ENCODE measurements around the gene MRPL3. TPM values are rescaled to one million over a fixed set of nuclear protein-coding genes. Genes with fewer than 3 reads are reported as not detected.

The MRPL3 gene
- total and polyA plus RNA-seq, 2 donors (not counting 1 experiment from before 2014, with no cell fraction given): 80.1 to 141 TPM

DNA sequence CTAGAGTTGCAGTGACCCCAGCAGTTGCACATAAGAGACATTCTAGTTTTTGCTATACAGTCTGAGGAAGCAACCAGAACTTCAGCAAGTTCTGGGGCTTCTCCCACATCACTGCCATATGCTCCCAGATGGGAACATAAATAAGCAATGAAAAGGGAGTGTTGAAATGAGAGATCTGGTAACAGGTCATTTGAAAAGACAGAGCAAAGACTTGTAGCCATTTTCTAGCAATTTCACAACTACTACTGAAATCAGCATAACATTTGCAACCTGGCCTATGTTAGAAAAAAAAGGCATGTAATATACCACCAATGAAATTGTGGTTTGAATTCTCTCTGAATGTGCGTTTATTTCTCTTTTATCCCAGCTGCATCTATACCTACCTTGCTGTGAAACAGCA, 63.7 kb downstream of the MRPL3 start:
- H3K27me3 ChIP-seq (ENCODE audit: control insufficient read depth, insufficient read depth, low read length): no peaks in the 10 kb centered on the region
- H3K27ac ChIP-seq (ENCODE audit: insufficient read depth, low read length): no peak overlapping the region
- no peak overlapping the region for H3K9ac ChIP-seq (ENCODE audit: insufficient read depth, low read length)
- no peaks in the 10 kb centered on the region for H3K9me3 ChIP-seq (ENCODE audit: control insufficient read depth, insufficient read depth, low read depth, low read length)
- no peak for TF ChIP-seq EZH2 (IDR thresholded peaks at IDR 0.05; ENCODE audit: low read length, missing control alignments)
- TF ChIP-seq, protein P1, sequence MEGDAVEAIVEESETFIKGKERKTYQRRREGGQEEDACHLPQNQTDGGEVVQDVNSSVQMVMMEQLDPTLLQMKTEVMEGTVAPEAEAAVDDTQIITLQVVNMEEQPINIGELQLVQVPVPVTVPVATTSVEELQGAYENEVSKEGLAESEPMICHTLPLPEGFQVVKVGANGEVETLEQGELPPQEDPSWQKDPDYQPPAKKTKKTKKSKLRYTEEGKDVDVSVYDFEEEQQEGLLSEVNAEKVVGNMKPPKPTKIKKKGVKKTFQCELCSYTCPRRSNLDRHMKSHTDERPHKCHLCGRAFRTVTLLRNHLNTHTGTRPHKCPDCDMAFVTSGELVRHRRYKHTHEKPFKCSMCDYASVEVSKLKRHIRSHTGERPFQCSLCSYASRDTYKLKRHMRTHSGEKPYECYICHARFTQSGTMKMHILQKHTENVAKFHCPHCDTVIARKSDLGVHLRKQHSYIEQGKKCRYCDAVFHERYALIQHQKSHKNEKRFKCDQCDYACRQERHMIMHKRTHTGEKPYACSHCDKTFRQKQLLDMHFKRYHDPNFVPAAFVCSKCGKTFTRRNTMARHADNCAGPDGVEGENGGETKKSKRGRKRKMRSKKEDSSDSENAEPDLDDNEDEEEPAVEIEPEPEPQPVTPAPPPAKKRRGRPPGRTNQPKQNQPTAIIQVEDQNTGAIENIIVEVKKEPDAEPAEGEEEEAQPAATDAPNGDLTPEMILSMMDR (conservative IDR thresholded peaks at IDR 0.05 in 1 of 2, IDR thresholded peaks at IDR 0.05 in 1 of 2; ENCODE audit: low read depth in 1 of 2, low read length in 2 of 2): no peak
- no peak overlapping the region for H3K4me2 ChIP-seq (ENCODE audit: extremely low read depth, insufficient read depth, low read length)
- H4K20me1 ChIP-seq (ENCODE audit: control insufficient read depth, extremely low read depth, insufficient read depth, low read length): no peaks in the 10 kb centered on the region
- no peaks in the 10 kb centered on the region for H3K36me3 ChIP-seq (ENCODE audit: control insufficient read depth, insufficient read depth, low read length)
- H3K4me3 ChIP-seq (replicated peaks in 1 of 4; ENCODE audit: control extremely low read depth in 1 of 4, insufficient read depth in 1 of 4, low read depth in 3 of 4, low read length in 4 of 4): no peak overlapping the region
- H2AFZ ChIP-seq (ENCODE audit: low read length): no peak overlapping the region
- DNase-seq (ENCODE audit: low read depth in 2 of 2): no peak
- no peaks in the 10 kb centered on the region for H3K4me1 ChIP-seq (ENCODE audit: control insufficient read depth, extremely low read depth, insufficient read depth, low read length)
- no peaks in the 10 kb centered on the region for H3K79me2 ChIP-seq (ENCODE audit: control insufficient read depth, insufficient read depth, low read length)

DNA sequence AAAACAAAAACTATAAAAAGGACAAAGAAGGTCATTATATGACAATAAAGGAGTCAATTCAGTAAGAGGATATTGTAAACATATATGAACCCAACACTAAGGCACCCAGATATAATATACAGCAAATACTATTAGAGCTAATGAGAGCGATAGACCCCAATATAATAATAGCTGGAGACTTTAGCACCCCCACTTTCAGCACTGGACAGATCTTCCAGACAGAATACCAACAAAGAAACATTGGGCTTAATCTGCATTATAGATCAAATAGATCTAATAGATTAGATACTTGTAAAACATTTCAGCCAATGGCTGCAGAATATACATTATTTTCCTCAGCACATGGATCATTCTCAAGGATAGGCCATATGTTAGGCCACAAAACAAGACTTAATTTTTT, 67.8 kb downstream of the MRPL3 start:
- Histone ChIP-seq H3K4me1 (ENCODE audit: control insufficient read depth, extremely low read depth, insufficient read depth, low read length) (no peaks in the 10 kb centered on the region), H3K4me2 (ENCODE audit: extremely low read depth, insufficient read depth, low read length) (no peak overlapping the region), H3K27me3 (ENCODE audit: control insufficient read depth, insufficient read depth, low read length) (no peaks in the 10 kb centered on the region), H3K4me3 (replicated peaks in 1 of 4; ENCODE audit: control extremely low read depth in 1 of 4, insufficient read depth in 1 of 4, low read depth in 3 of 4, low read length in 4 of 4) (no peak overlapping the region), H2AFZ (ENCODE audit: low read length) (no peak overlapping the region), H3K9me3 (ENCODE audit: control insufficient read depth, insufficient read depth, low read depth, low read length) (no peaks in the 10 kb centered on the region), H3K27ac (ENCODE audit: insufficient read depth, low read length) (no peak overlapping the region), H3K79me2 (ENCODE audit: control insufficient read depth, insufficient read depth, low read length) (no peaks in the 10 kb centered on the region), H4K20me1 (ENCODE audit: control insufficient read depth, extremely low read depth, insufficient read depth, low read length) (no peaks in the 10 kb centered on the region), H3K9ac (ENCODE audit: insufficient read depth, low read length) (no peak overlapping the region), H3K36me3 (ENCODE audit: control insufficient read depth, insufficient read depth, low read length) (no peaks in the 10 kb centered on the region)
- no peak for DNase-seq (ENCODE audit: low read depth in 2 of 2)
- TF ChIP-seq, protein P1 (conservative IDR thresholded peaks at IDR 0.05 in 1 of 2, IDR thresholded peaks at IDR 0.05 in 1 of 2; ENCODE audit: low read depth in 1 of 2, low read length in 2 of 2): no peak
- TF ChIP-seq EZH2 (IDR thresholded peaks at IDR 0.05; ENCODE audit: low read length, missing control alignments): no peak

DNA sequence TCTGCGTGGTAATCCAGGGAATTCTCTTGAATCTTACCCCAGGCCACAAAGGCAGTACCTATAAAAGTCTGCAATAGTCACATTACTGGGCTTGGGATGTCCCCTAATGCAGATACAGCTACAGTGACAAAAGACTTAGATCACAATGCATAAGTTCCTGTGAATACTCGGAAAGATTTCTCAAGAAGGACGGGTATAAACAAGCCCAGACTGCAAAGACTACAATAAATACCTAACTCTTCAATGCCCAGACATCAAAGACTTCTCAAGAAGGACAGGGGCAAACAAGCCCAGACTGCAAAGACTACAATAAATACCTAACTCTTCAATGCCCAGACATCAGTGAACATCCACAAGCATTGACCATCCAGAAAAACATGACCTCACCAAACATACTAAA, 70.3 kb downstream of the MRPL3 start:
- H3K4me2 ChIP-seq (ENCODE audit: extremely low read depth, insufficient read depth, low read length): no peak overlapping the region
- no peaks in the 10 kb centered on the region for H3K4me1 ChIP-seq (ENCODE audit: control insufficient read depth, extremely low read depth, insufficient read depth, low read length)
- no peak overlapping the region for H3K4me3 ChIP-seq (replicated peaks in 1 of 4; ENCODE audit: control extremely low read depth in 1 of 4, insufficient read depth in 1 of 4, low read depth in 3 of 4, low read length in 4 of 4)
- no peaks in the 10 kb centered on the region for H3K9me3 ChIP-seq (ENCODE audit: control insufficient read depth, insufficient read depth, low read depth, low read length)
- no peaks in the 10 kb centered on the region for H4K20me1 ChIP-seq (ENCODE audit: control insufficient read depth, extremely low read depth, insufficient read depth, low read length)
- H3K9ac ChIP-seq (ENCODE audit: insufficient read depth, low read length): no peak overlapping the region
- no peaks in the 10 kb centered on the region for H3K27me3 ChIP-seq (ENCODE audit: control insufficient read depth, insufficient read depth, low read length)
- no peak overlapping the region for H2AFZ ChIP-seq (ENCODE audit: low read length)
- no peaks in the 10 kb centered on the region for H3K36me3 ChIP-seq (ENCODE audit: control insufficient read depth, insufficient read depth, low read length)
- no peak overlapping the region for H3K27ac ChIP-seq (ENCODE audit: insufficient read depth, low read length)
- DNase-seq (ENCODE audit: low read depth in 2 of 2): no peak
- H3K79me2 ChIP-seq (ENCODE audit: control insufficient read depth, insufficient read depth, low read length): no peaks in the 10 kb centered on the region
- TF ChIP-seq, protein P1 (conservative IDR thresholded peaks at IDR 0.05 in 1 of 2, IDR thresholded peaks at IDR 0.05 in 1 of 2; ENCODE audit: low read depth in 1 of 2, low read length in 2 of 2): no peak
- TF ChIP-seq EZH2 (IDR thresholded peaks at IDR 0.05; ENCODE audit: low read length, missing control alignments): no peak

Data from fibroblast of lung (primary cell).